ENCODE data around the gene RAB26. TPM values are rescaled to one million over a fixed set of nuclear protein-coding genes. Genes with fewer than 3 reads are reported as not detected.
"Not testable (repeated sequence)": the region's sequence is repeated elsewhere in the genome, so short reads cannot be mapped to it uniquely, and the experiment has no call there.

Gene RAB26
- total RNA-seq, 1 donor from 2014 or later = not detected

- H3K9me3 ChIP-seq; intact Hi-C loops (cut with DNase I); H3K27ac ChIP-seq; H3K4me1 ChIP-seq; DNase-seq (ENCODE audit: low spot score in 2 of 2); H3K27me3 ChIP-seq; H3K4me3 ChIP-seq: not testable (repeated sequence)
- H3K36me3 ChIP-seq = peaks cover 91 to 93% of the 10 kb centered on the region in 2 donors
Observed at GRCh38 chr16:2110332-2111008, 38.0 kb upstream of the RAB26 start.

GRCh38 chr16:2111009-2111353 is 37.4 kb upstream of the RAB26 start:
- H3K27ac ChIP-seq; H3K4me3 ChIP-seq; DNase-seq (ENCODE audit: low spot score in 2 of 2); intact Hi-C loops (cut with DNase I); H3K27me3 ChIP-seq; H3K4me1 ChIP-seq; H3K9me3 ChIP-seq: not testable (repeated sequence)
- H3K36me3 ChIP-seq = peaks cover 91 to 92% of the 10 kb centered on the region in 2 donors

GRCh38 chr16:2111412-2112335 is 36.8 kb upstream of the RAB26 start:
- H3K36me3 ChIP-seq = peaks cover 90 to 92% of the 10 kb centered on the region in 2 donors
- H3K27ac ChIP-seq; intact Hi-C loops (cut with DNase I); H3K4me3 ChIP-seq; H3K9me3 ChIP-seq; H3K27me3 ChIP-seq; H3K4me1 ChIP-seq; DNase-seq (ENCODE audit: low spot score in 2 of 2): not testable (repeated sequence)

GRCh38 chr16:2112539-2113106 is 35.8 kb upstream of the RAB26 start:
- H3K27me3 ChIP-seq; DNase-seq (ENCODE audit: low spot score in 2 of 2); H3K27ac ChIP-seq; intact Hi-C loops (cut with DNase I); H3K4me1 ChIP-seq; H3K9me3 ChIP-seq; H3K4me3 ChIP-seq: not testable (repeated sequence)
- peaks cover 86 to 90% of the 10 kb centered on the region in 2 donors for H3K36me3 ChIP-seq

- intact Hi-C loops (cut with DNase I); H3K27me3 ChIP-seq; H3K4me3 ChIP-seq; H3K4me1 ChIP-seq; H3K27ac ChIP-seq; H3K9me3 ChIP-seq; DNase-seq (ENCODE audit: low spot score in 2 of 2): not testable (repeated sequence)
- peaks cover 70 to 74% of the 10 kb centered on the region in 2 donors for H3K36me3 ChIP-seq
Observed at GRCh38 chr16:2114225-2114624, 34.2 kb upstream of the RAB26 start.

- DNase-seq (ENCODE audit: low spot score in 2 of 2); H3K9me3 ChIP-seq; H3K4me3 ChIP-seq; H3K4me1 ChIP-seq; H3K27me3 ChIP-seq; H3K27ac ChIP-seq; intact Hi-C loops (cut with DNase I): not testable (repeated sequence)
- peaks cover 61 to 65% of the 10 kb centered on the region in 2 donors for H3K36me3 ChIP-seq
Observed at GRCh38 chr16:2114885-2115590, 33.4 kb upstream of the RAB26 start.

GRCh38 chr16:2115591-2115973 is 32.8 kb upstream of the RAB26 start:
- Histone ChIP-seq H3K36me3 (peaks cover 56 to 60% of the 10 kb centered on the region in 2 donors), H3K4me3 (no peak overlapping the region), H3K27ac (no peak overlapping the region), H3K27me3 (no peaks in the 10 kb centered on the region), H3K9me3 (no peaks in the 10 kb centered on the region), H3K4me1 (peaks cover 0 to 4% of the 10 kb centered on the region in 2 donors)
- intact Hi-C loops (cut with DNase I) = no loop called here
- TF ChIP-seq CTCF (IDR thresholded peaks at IDR 0.05) = no peak
- DNase-seq (ENCODE audit: low spot score in 2 of 2) = no peak

GRCh38 chr16:2116428-2116827 is 32.0 kb upstream of the RAB26 start:
- H3K27ac ChIP-seq; H3K27me3 ChIP-seq; H3K9me3 ChIP-seq; intact Hi-C loops (cut with DNase I); H3K4me3 ChIP-seq; DNase-seq (ENCODE audit: low spot score in 2 of 2); H3K4me1 ChIP-seq: not testable (repeated sequence)
- H3K36me3 ChIP-seq = peaks cover 47 to 52% of the 10 kb centered on the region in 2 donors

- H3K27me3 ChIP-seq; DNase-seq (ENCODE audit: low spot score in 2 of 2); intact Hi-C loops (cut with DNase I); H3K9me3 ChIP-seq; H3K4me3 ChIP-seq; H3K27ac ChIP-seq: not testable (repeated sequence)
- H3K36me3 ChIP-seq = peaks cover 38 to 43% of the 10 kb centered on the region in 2 donors
- H3K4me1 ChIP-seq = peaks cover under 1 to 11% of the 10 kb centered on the region in 2 donors
Observed at GRCh38 chr16:2117341-2117740, 31.1 kb upstream of the RAB26 start.

- H3K36me3 ChIP-seq = peaks cover 33 to 37% of the 10 kb centered on the region in 2 donors
- peaks cover 6 to 19% of the 10 kb centered on the region in 2 donors for H3K4me1 ChIP-seq
- H3K9me3 ChIP-seq; intact Hi-C loops (cut with DNase I); H3K27me3 ChIP-seq; H3K27ac ChIP-seq; DNase-seq (ENCODE audit: low spot score in 2 of 2); H3K4me3 ChIP-seq: not testable (repeated sequence)
Observed at GRCh38 chr16:2117960-2118722, 30.3 kb upstream of the RAB26 start.
